Endothelial cell of umbilical vein (primary cell): ENCODE measurements around the gene OVCH1. TPM values are rescaled to one million over a fixed set of nuclear protein-coding genes. Genes with fewer than 3 reads are reported as not detected.

Experiments used
- BruUV-seq: library from RNA; stranded (reverse); fragments of 400-500 nt; replicated peaks from 2 replicates; lab custom pipeline; 2021; lab: Mats Ljungman, UMichigan
- CTCF ChIA-PET: fragments of 300-600, 350-600 bp; sonication (Branson Sonifier 250); formaldehyde crosslinking; loops from one replicate; lab custom pipeline; 2021; ENCODE audit warnings: antibody characterized with exemption, inconsistent platforms; lab: Charles Lee
- POLR2A ChIA-PET: fragments of 300-600, 350-600 bp; sonication (Branson Sonifier 250); formaldehyde crosslinking; loops from one replicate; lab custom pipeline; 2021; ENCODE audit warnings: antibody characterized with exemption, inconsistent platforms; lab: Charles Lee
- DNase-seq: peaks from one replicate; pipeline ENCODE4 v3.0.0-alpha.2; 2011; ENCODE audit warnings: low read depth, low spot score
- FAIRE-seq: peaks from 2 replicates; lab custom pipeline; 2011; peaks lifted over from hg19 to GRCh38; lab: Jason Lieb, UNC
- H2AFZ ChIP-seq: 2 replicates; pipeline ENCODE4 v1.6.0; 2012; ENCODE audit warnings: low read depth, low read length, control low read depth, inconsistent platforms
- H3K27ac ChIP-seq: 2 replicates; pipeline ENCODE4 v1.5.1; 2011; ENCODE audit warnings: low read depth, mild to moderate bottlenecking, control low read depth, low read length, moderate library complexity; ENCODE audit not compliant: insufficient read depth
- H3K27me3 ChIP-seq, 2 experiments: 2 replicates each; pipeline versions ENCODE4 v1.6.0 to v1.6.1; 2011; ENCODE audit warnings: low read length in 2 of 2, mixed read lengths in 1 of 2; ENCODE audit not compliant: control insufficient read depth in 2 of 2, insufficient read depth in 2 of 2
- H3K36me3 ChIP-seq, 2 experiments: 2 replicates in 1 of 2; 3 replicates in 1 of 2; pipeline ENCODE4 v1.5.1; 2011; ENCODE audit warnings: low read length in 2 of 2, mild to moderate bottlenecking in 1 of 2, moderate library complexity in 1 of 2; ENCODE audit not compliant: control insufficient read depth in 2 of 2, insufficient read depth in 2 of 2; ENCODE audit errors: extremely low read depth in 1 of 2
- H3K4me1 ChIP-seq: 3 replicates; pipeline ENCODE4 v1.5.1; 2011; ENCODE audit warnings: mild to moderate bottlenecking, low read length; ENCODE audit not compliant: control insufficient read depth, insufficient read depth; ENCODE audit errors: extremely low read depth
- H3K4me2 ChIP-seq: 2 replicates; pipeline ENCODE4 v1.6.1; 2011; ENCODE audit warnings: low read length, control low read depth, mixed read lengths; ENCODE audit not compliant: insufficient read depth
- H3K4me3 ChIP-seq, 3 experiments: fragments of 200-600 bp in 1 of 3; sonication (generic), shearing (Covaris generic) in 1 of 3; replicated peaks in 1 of 3; 2 replicates each; pipeline ENCODE4 v1.5.1; 2011 to 2016; ENCODE audit warnings: control low read depth in 3 of 3, low read length in 3 of 3, mild to moderate bottlenecking in 2 of 3, inconsistent platforms in 1 of 3, low read depth in 1 of 3, moderate library complexity in 1 of 3; ENCODE audit not compliant: insufficient read depth in 1 of 3
- H3K79me2 ChIP-seq: 2 replicates; pipeline ENCODE4 v1.6.0; 2012; ENCODE audit warnings: low read length, inconsistent platforms; ENCODE audit not compliant: control insufficient read depth, insufficient read depth
- H3K9ac ChIP-seq: replicated peaks from 2 replicates; pipeline ENCODE3; 2011; ENCODE audit warnings: low read length, control low read depth; ENCODE audit not compliant: insufficient read depth; ENCODE audit errors: extremely low read depth
- H3K9me1 ChIP-seq: replicated peaks from 3 replicates; pipeline ENCODE4 v1.6.0; 2011; ENCODE audit warnings: mild to moderate bottlenecking, low read length; ENCODE audit not compliant: control insufficient read depth, insufficient read depth; ENCODE audit errors: extremely low read depth
- H3K9me3 ChIP-seq: replicated peaks from 2 replicates; pipeline ENCODE4 v1.5.1; 2012; ENCODE audit warnings: low read length, inconsistent platforms; ENCODE audit not compliant: control insufficient read depth, insufficient read depth
- H4K20me1 ChIP-seq: replicated peaks from 2 replicates; pipeline ENCODE3; 2011; ENCODE audit warnings: mild to moderate bottlenecking, low read length; ENCODE audit not compliant: control insufficient read depth, insufficient read depth; ENCODE audit errors: extremely low read depth
- EZH2 ChIP-seq: IDR thresholded peaks from 2 replicates; pipeline ENCODE4 v1.6.1; 2012; ENCODE audit warnings: borderline replicate concordance, low read depth, mild to moderate bottlenecking, moderate library complexity, low read length, inconsistent platforms; ENCODE audit not compliant: severe bottlenecking
- FOS ChIP-seq: IDR thresholded peaks from 2 replicates; pipeline ENCODE4 v1.6.1; 2011; ENCODE audit warnings: mild to moderate bottlenecking, low read length, moderate library complexity, borderline replicate concordance; ENCODE audit not compliant: insufficient read depth
- GATA2 ChIP-seq: IDR thresholded peaks from 2 replicates; pipeline ENCODE4 v1.7.0; 2011; ENCODE audit warnings: low read depth, mild to moderate bottlenecking, moderate library complexity, mixed read lengths, low read length; ENCODE audit not compliant: insufficient read length, insufficient read depth
- JUN ChIP-seq: IDR thresholded peaks from 2 replicates; pipeline ENCODE4 v1.6.1; 2011; ENCODE audit warnings: borderline replicate concordance, low read depth; ENCODE audit not compliant: insufficient read length, insufficient read depth
- MAX ChIP-seq: IDR thresholded peaks from 2 replicates; pipeline ENCODE4 v1.6.1; 2011; ENCODE audit not compliant: insufficient read depth, insufficient read length
- MYC ChIP-seq: IDR thresholded peaks from one replicate; pipeline ENCODE4 v1.6.1; 2011; ENCODE audit warnings: mild to moderate bottlenecking, low read depth, low read length
- POLR2A ChIP-seq: IDR thresholded peaks from 2 replicates; pipeline ENCODE4 v1.6.1; 2012; ENCODE audit warnings: low read depth, mild to moderate bottlenecking, control low read depth, low read length
- POLR2AphosphoS5 ChIP-seq: IDR thresholded peaks from 2 replicates; pipeline ENCODE4 v1.6.1; 2012; ENCODE audit warnings: low read depth, mild to moderate bottlenecking, control low read depth, low read length, moderate library complexity; ENCODE audit not compliant: insufficient read depth
- dilution Hi-C: fragments of 300-500 bp; cut with MboI; formaldehyde crosslinking; loops from one replicate; pipeline ENCODE4 v1.15.0; 2019; ENCODE audit warnings: low sequenced_read_pairs; ENCODE audit not compliant: extremely low pct_ligation_motif_present
- intact Hi-C: fragments of 100-400 bp; cut with micrococcal nuclease; formaldehyde crosslinking; loops from one replicate; pipeline ENCODE4 v1.10.0; 2022
- polyA plus RNA-seq, 4 experiments: library from polyadenylated mRNA; depleted of rRNA in 3 of 4; stranded (reverse) in 3 of 4; unstranded in 1 of 4; fragments of >200 nt; gene quantifications; 2 replicates each; pipeline versions ENCODE4 v1.2.1 to v1.2.3, GENCODE V29; 2011 to 2012; ENCODE audit warnings: missing spikeins in 1 of 4
- total RNA-seq: library from RNA; stranded (reverse); gene quantifications from 2 replicates; pipeline ENCODE4 v1.2.3, GENCODE V29; 2021
- TF ChIP-seq, protein P1 (sequence below), 2 donors: IDR thresholded peaks; 1 replicate in 1 of 2; 2 replicates in 1 of 2; pipeline ENCODE4 v1.5.1; 2011; ENCODE audit warnings: low read length in 2 of 2, mild to moderate bottlenecking in 2 of 2, moderate library complexity in 2 of 2, control low read depth in 1 of 2, inconsistent platforms in 1 of 2, low read depth in 1 of 2; ENCODE audit not compliant: insufficient read depth in 1 of 2; ENCODE audit errors: extremely low read depth in 1 of 2

OVCH1 gene
- total and polyA plus RNA-seq, 2 donors (not counting 3 experiments of a cell fraction or from before 2014, with no cell fraction given), result 0.01 TPM; not detected in 1

DNA sequence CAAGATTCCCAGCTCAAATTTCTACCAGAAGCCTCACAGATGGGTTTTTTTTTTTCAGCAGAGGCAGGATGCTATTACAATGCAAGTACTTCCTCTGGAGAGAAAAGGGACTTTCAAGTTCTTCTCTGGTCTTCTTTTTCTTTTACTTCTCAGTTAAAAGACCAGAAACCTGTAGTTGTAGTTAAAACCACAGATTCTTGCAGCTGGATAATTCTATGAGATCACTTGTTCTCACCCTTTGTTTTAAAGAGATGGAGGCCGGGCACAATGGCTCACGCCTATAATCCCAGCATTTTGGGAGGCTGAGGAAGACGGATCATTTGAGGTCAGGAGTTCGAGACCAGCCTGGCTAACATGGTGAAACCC, 47.6 kb upstream of the OVCH1 start:
- POLR2A ChIA-PET, result no interaction called here

DNA sequence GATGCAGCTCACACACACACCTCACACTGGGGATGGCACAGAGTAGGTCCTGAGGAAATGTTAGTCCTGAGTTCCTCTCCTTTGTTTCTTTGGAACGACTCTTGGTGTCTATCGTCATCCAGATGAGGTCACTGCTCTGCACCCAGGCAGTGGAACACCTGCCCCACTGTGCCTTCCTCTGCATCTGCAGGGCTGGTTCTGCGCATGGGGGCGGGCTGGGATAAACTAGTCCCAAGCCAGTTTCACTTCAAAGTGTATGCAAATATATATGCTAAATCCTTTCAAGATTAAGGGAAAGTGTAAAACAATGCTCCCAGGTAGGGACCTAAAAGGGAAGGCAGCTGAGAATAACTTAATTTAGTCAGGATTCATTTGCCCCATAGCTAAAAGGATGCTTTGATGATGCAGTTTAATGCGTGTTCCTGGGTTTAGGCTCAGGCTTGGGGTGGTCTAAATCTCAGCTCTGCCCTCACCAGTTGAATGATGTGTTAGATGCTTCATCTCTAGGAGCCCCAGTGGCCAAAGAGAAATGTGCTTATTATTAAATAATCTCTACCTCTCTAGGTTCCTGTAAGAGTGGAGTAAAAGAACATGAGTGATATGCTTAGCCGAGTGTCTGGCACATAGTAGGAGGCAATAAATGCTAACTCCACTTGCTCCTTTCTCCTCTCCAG, 47.1 kb upstream of the OVCH1 start:
- BruUV-seq, result no TSS peak

More for the DNA sequence above, 47.6 kb upstream of the OVCH1 start:
- Histone ChIP-seq H3K79me2 (no peaks in the 10 kb centered on the region), H3K36me3 (no peaks in the 10 kb centered on the region), H3K27me3 (no peaks in the 10 kb centered on the region), H4K20me1 (no peaks in the 10 kb centered on the region), H2AFZ (no peak overlapping the region), H3K9ac (no peak overlapping the region), H3K4me3 (no peak overlapping the region), H3K4me2 (no peak overlapping the region), H3K4me1 (no peaks in the 10 kb centered on the region), H3K9me3 (no peaks in the 10 kb centered on the region), H3K27ac (no peak overlapping the region), H3K9me1 (no peaks in the 10 kb centered on the region)
- BruUV-seq, result no TSS peak
- no peak for FAIRE-seq
- CTCF ChIA-PET, result interaction anchor here (1.0 to 2.4 kb wide), 2 partner anchors 8 to 25 kb away, joined by 5 to 8 read pairs; no protein-coding TSS in a partner anchor
- dilution Hi-C loops (no loop called here), intact Hi-C loops (no loop called here)
- no peak for TF ChIP-seq GATA2
- no peak for TF ChIP-seq JUN
- no peak for TF ChIP-seq EZH2
- TF ChIP-seq MYC, result no peak
- TF ChIP-seq POLR2AphosphoS5, result no peak
- no peak for TF ChIP-seq MAX
- TF ChIP-seq POLR2A, result no peak
- TF ChIP-seq FOS, result no peak
- DNase-seq, result no peak

More for the DNA sequence above, 47.1 kb upstream of the OVCH1 start:
- Histone ChIP-seq H3K27ac (no peak overlapping the region), H3K9me3 (no peaks in the 10 kb centered on the region), H3K9me1 (no peaks in the 10 kb centered on the region), H3K9ac (no peak overlapping the region), H3K4me1 (no peaks in the 10 kb centered on the region), H3K79me2 (no peaks in the 10 kb centered on the region), H4K20me1 (no peaks in the 10 kb centered on the region), H3K4me2 (no peak overlapping the region), H3K36me3 (no peaks in the 10 kb centered on the region), H3K4me3 (no peak overlapping the region), H3K27me3 (no peaks in the 10 kb centered on the region), H2AFZ (no peak overlapping the region)
- POLR2A ChIA-PET, result no interaction called here
- CTCF ChIA-PET, result interaction anchor here (1.0 to 2.4 kb wide), 2 partner anchors 8 to 24 kb away, joined by 5 to 8 read pairs; no protein-coding TSS in a partner anchor
- no peak for TF ChIP-seq JUN
- no peak for TF ChIP-seq MAX
- no peak for TF ChIP-seq POLR2A
- TF ChIP-seq, protein P1, sequence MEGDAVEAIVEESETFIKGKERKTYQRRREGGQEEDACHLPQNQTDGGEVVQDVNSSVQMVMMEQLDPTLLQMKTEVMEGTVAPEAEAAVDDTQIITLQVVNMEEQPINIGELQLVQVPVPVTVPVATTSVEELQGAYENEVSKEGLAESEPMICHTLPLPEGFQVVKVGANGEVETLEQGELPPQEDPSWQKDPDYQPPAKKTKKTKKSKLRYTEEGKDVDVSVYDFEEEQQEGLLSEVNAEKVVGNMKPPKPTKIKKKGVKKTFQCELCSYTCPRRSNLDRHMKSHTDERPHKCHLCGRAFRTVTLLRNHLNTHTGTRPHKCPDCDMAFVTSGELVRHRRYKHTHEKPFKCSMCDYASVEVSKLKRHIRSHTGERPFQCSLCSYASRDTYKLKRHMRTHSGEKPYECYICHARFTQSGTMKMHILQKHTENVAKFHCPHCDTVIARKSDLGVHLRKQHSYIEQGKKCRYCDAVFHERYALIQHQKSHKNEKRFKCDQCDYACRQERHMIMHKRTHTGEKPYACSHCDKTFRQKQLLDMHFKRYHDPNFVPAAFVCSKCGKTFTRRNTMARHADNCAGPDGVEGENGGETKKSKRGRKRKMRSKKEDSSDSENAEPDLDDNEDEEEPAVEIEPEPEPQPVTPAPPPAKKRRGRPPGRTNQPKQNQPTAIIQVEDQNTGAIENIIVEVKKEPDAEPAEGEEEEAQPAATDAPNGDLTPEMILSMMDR (IDR thresholded peaks at IDR 0.05; ENCODE audit: extremely low read depth in 1 of 2, insufficient read depth in 1 of 2, low read depth in 1 of 2, low read length in 2 of 2), result no peak
- no peak for TF ChIP-seq POLR2AphosphoS5
- no peak for TF ChIP-seq FOS
- no peak for TF ChIP-seq MYC
- TF ChIP-seq GATA2, result no peak
- no peak for TF ChIP-seq EZH2
- no peak for FAIRE-seq
- peak; percentile 7 for DNase-seq
- intact Hi-C loops, result no loop called here
- dilution Hi-C loops, result no loop called here
